Ascending aorta (tissue), 2 donors: ENCODE data around the gene EYA3. TPM values are rescaled to one million over a fixed set of nuclear protein-coding genes. Genes with fewer than 3 reads are reported as not detected.

Source experiments
- DNase-seq, 2 donors: peaks; one replicate each; pipeline ENCODE4 v3.0.0-alpha.2; 2019; ENCODE audit warnings: low spot score in 2 of 2
- H3K27ac ChIP-seq, 2 donors: fragments of 200-600 bp; sonication (generic); one replicate each; pipeline ENCODE4 v1.5.1; 2016 to 2017; ENCODE audit warnings: mild to moderate bottlenecking in 1 of 2
- H3K27me3 ChIP-seq: fragments of 200-600 bp; sonication (generic); one replicate; pipeline ENCODE4 v1.5.1; 2017
- H3K36me3 ChIP-seq, 2 donors: fragments of 200-600 bp; sonication (generic); one replicate each; pipeline ENCODE4 v1.5.1; 2016
- H3K4me1 ChIP-seq, 2 donors: fragments of 200-600 bp; sonication (generic); one replicate each; pipeline ENCODE4 v1.5.1; 2016 to 2017; ENCODE audit warnings: mild to moderate bottlenecking in 1 of 2
- H3K4me3 ChIP-seq, 2 donors: fragments of 200-600 bp; sonication (generic); one replicate each; pipeline ENCODE4 v1.5.1; 2016 to 2017; ENCODE audit warnings: mild to moderate bottlenecking in 1 of 2
- H3K9me3 ChIP-seq, 2 donors: fragments of 200-600 bp; sonication (generic); one replicate each; pipeline ENCODE4 v1.5.1; 2016
- intact Hi-C: fragments of 100-400 bp; cut with DNase I; formaldehyde crosslinking; loops from one replicate; pipeline ENCODE4 v1.15.1; 2023
- total RNA-seq: library from RNA; depleted of rRNA; stranded (reverse); fragments of >200 nt; gene quantifications from one replicate; pipeline ENCODE4 v1.1.0, GENCODE V29; 2016
- TF ChIP-seq, protein P1 (sequence below), 3 experiments: fragments of 200-600 bp in 2 of 3; fragments of 450-650 bp in 1 of 3; sonication (generic) in 2 of 3; IDR thresholded peaks; one replicate each; pipeline ENCODE4 v1.5.1; 2016 to 2019; ENCODE audit warnings: antibody characterized with exemption in 3 of 3, mild to moderate bottlenecking in 1 of 3, moderate library complexity in 1 of 3

EYA3 gene
- total RNA-seq, 1 donor from 2014 or later: 52.6 TPM

DNA sequence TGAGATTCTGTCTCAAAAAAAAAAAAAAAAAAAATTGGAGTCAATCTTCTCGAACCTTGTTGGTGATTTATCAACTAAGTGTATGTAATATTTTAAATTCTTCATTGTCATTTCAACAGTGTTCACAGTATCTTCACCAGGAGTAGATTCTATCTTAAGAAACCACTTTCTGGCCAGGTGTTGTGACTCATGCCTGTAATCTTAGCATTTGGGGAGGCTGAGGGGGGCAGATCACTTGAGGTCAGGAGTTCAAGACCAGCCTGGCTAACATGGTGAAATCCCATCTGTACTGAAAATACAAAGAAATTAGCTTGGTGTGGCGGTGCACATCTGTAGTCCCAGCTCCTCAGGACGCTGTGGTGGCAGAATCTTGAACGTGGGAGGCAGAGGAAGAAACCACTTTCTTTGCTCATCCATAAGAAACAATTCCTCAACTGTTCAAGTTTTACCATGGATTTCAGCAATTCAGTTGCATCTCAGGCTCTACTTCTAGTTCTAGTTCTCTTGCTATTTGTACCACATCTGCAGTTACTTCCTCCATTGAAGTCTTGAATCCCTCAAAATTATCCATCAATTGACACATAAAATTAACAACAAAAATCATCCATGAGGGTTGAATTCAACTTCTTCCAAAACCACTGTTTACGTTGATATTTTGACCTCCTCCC lies 30.4 kb upstream of the EYA3 start:
- intact Hi-C loops: no loop called here
- no peak overlapping the region for H3K27ac ChIP-seq
- H3K9me3 ChIP-seq: no peaks in the 10 kb centered on the region
- H3K27me3 ChIP-seq: no peaks in the 10 kb centered on the region
- no peaks in the 10 kb centered on the region for H3K36me3 ChIP-seq
- DNase-seq: no peak
- TF ChIP-seq, protein P1, sequence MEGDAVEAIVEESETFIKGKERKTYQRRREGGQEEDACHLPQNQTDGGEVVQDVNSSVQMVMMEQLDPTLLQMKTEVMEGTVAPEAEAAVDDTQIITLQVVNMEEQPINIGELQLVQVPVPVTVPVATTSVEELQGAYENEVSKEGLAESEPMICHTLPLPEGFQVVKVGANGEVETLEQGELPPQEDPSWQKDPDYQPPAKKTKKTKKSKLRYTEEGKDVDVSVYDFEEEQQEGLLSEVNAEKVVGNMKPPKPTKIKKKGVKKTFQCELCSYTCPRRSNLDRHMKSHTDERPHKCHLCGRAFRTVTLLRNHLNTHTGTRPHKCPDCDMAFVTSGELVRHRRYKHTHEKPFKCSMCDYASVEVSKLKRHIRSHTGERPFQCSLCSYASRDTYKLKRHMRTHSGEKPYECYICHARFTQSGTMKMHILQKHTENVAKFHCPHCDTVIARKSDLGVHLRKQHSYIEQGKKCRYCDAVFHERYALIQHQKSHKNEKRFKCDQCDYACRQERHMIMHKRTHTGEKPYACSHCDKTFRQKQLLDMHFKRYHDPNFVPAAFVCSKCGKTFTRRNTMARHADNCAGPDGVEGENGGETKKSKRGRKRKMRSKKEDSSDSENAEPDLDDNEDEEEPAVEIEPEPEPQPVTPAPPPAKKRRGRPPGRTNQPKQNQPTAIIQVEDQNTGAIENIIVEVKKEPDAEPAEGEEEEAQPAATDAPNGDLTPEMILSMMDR (IDR thresholded peaks at IDR 0.05): no peak
- no peak overlapping the region for H3K4me3 ChIP-seq
- H3K4me1 ChIP-seq: no peaks in the 10 kb centered on the region

DNA sequence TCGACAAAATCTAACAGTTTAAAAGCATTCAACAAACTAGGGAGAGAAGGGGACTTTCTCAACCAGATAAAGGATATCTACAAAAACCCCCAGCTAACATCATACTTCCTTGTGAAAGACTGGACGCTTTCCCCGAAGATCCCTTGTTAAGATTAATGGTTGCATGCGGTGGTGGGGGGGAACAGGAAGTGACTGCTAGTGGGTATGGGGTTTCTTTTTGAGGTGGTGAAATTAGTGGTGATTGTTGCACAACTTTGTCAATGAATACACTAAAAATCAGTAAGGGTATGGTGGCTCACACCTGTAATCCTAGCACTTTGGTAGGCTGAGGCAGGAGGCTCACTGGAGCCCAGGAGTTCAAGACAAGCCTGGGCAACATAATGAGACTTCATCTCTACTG lies 26.9 kb upstream of the EYA3 start:
- Histone ChIP-seq H3K27ac (no peak overlapping the region), H3K4me3 (no peak overlapping the region), H3K36me3 (no peaks in the 10 kb centered on the region), H3K4me1 (no peaks in the 10 kb centered on the region), H3K9me3 (no peaks in the 10 kb centered on the region), H3K27me3 (no peaks in the 10 kb centered on the region)
- peak in 1 of 2 donors; percentile 13 for DNase-seq
- TF ChIP-seq, protein P1 (IDR thresholded peaks at IDR 0.05): no peak
- intact Hi-C loops: no loop called here

DNA sequence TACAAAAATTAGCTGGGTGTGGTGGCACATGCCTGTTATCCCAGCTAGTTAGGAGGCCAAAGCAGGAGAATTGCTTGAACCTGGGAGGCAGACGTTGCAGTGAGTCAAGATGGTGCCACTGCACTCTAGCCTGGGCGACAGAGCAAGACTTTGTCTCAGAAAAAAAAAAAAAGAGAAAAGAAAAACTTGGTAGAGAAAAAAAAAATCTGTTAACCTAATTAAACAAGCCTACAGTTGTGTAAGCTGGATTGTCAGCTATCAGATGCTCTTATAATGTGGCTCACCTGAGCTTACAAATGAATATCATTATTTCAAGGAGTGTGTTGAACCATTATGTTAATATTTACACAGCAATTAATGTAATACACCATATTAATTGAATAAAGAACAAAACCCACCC lies 26.4 kb upstream of the EYA3 start:
- no peaks in the 10 kb centered on the region for H3K36me3 ChIP-seq
- no peaks in the 10 kb centered on the region for H3K27me3 ChIP-seq
- TF ChIP-seq, protein P1 (IDR thresholded peaks at IDR 0.05): no peak
- DNase-seq: no peak
- intact Hi-C loops: no loop called here
- H3K27ac ChIP-seq: no peak overlapping the region
- H3K4me1 ChIP-seq: no peaks in the 10 kb centered on the region
- no peak overlapping the region for H3K4me3 ChIP-seq
- no peaks in the 10 kb centered on the region for H3K9me3 ChIP-seq

DNA sequence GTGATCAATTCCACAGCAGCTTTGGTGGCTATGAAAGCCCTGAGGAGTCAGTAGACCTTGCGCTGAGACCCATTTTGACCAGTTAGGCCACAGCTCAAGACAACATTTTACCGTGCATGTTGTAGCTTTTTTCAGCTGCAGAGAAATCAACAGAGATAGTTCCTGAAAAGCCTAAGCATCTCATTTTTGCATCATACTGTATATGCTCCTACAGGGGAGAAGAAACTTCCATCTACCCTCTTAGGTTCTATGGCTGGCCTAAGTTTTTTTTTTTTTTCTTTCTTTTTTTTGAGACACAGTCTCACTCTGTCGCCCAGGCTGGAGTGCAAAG lies 24.8 kb upstream of the EYA3 start:
- Histone ChIP-seq H3K4me3 (no peak overlapping the region), H3K4me1 (no peaks in the 10 kb centered on the region), H3K27me3 (no peaks in the 10 kb centered on the region), H3K27ac (no peak overlapping the region), H3K36me3 (no peaks in the 10 kb centered on the region), H3K9me3 (no peaks in the 10 kb centered on the region)
- DNase-seq: no peak
- TF ChIP-seq, protein P1 (IDR thresholded peaks at IDR 0.05): no peak
- intact Hi-C loops: no loop called here

DNA sequence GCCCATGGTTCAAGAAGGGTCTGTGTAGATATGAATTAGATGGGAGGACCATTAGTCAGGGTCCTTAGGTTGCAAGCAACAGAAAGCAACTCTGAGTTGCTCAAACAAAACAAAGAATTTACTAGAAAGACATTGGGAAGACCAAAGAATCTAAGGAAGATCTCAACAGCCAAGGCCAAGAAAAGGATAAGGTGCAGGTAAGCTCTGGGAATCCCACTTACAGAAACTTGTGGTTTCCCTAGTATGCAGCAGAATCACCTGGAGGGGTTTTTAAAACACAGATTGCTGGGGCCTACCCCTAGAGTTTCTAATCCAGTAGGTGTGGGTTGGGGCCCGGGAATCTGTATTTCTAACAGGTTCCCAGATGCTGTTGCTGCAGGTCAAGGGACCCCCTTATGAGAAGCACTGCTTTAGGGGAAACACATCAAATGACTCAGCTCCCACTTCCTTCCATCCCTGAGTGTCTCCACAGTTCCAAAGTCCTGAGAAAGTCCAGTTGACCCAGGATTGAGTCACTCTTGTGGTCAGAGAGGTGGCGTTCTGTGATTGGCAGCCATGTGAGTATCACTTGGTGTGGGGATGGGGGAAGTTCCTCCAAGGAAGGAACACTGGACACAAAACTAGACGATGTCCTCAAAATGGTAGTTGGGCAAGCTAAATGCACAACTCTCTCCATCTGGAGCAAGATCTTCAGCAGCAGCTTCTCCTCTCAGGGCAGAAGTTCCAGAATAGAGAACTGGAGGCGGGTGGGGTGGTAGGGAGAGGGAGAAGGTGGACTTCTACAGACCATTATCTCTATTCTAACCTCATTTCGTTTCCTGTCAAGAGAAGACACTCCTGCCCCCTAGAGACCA lies 24.2 kb upstream of the EYA3 start:
- H3K27me3 ChIP-seq: no peaks in the 10 kb centered on the region
- H3K36me3 ChIP-seq: no peaks in the 10 kb centered on the region
- no peak overlapping the region for H3K4me3 ChIP-seq
- H3K4me1 ChIP-seq: no peaks in the 10 kb centered on the region
- intact Hi-C loops: no loop called here
- TF ChIP-seq, protein P1 (IDR thresholded peaks at IDR 0.05): no peak
- H3K9me3 ChIP-seq: no peaks in the 10 kb centered on the region
- H3K27ac ChIP-seq: no peak overlapping the region
- peak in 1 of 2 donors; percentile 72 for DNase-seq
